Common myeloid progenitor, CD34-positive (primary cell): ENCODE results near the gene KHK.

Experiments used
- CTCF ChIA-PET: fragments of 350-600 bp; sonication (Branson Sonifier 250); formaldehyde crosslinking; loops from one replicate; lab custom pipeline; 2021; ENCODE audit warnings: antibody characterized with exemption; lab: Charles Lee
- POLR2A ChIA-PET: fragments of 350-600 bp; sonication (Branson Sonifier 250); formaldehyde crosslinking; loops from one replicate; lab custom pipeline; 2021; ENCODE audit warnings: antibody characterized with exemption; lab: Charles Lee
- DNase-seq, 3 donors: peaks; one replicate each; pipeline versions ENCODE4 v3.0.0 to v3.0.0-alpha.2; 2013
- H3K27ac ChIP-seq, 2 experiments: 1 replicate in 1 of 2; 2 replicates in 1 of 2; pipeline ENCODE4 v1.7.0; 2013; ENCODE audit warnings: inconsistent platforms in 2 of 2, low read length in 2 of 2, mild to moderate bottlenecking in 2 of 2, low read depth in 1 of 2, moderate library complexity in 1 of 2; ENCODE audit not compliant: severe bottlenecking in 2 of 2, insufficient read depth in 1 of 2, poor library complexity in 1 of 2
- H3K27me3 ChIP-seq, 5 experiments: replicated peaks in 2 of 5; 1 replicate in 3 of 5; 2 replicates in 2 of 5; pipeline versions ENCODE4 v1.6.1 to v1.7.0; 2013; ENCODE audit warnings: low read length in 4 of 5, mild to moderate bottlenecking in 2 of 5, moderate library complexity in 2 of 5, inconsistent platforms in 1 of 5; ENCODE audit not compliant: insufficient read depth in 5 of 5, control insufficient read depth in 4 of 5
- H3K36me3 ChIP-seq, 4 experiments: 1 replicate in 2 of 4; 2 replicates in 2 of 4; pipeline versions ENCODE4 v1.6.1 to v1.7.0; 2013; ENCODE audit warnings: low read length in 3 of 4, control low read depth in 1 of 4, mild to moderate bottlenecking in 1 of 4; ENCODE audit not compliant: control insufficient read depth in 4 of 4, insufficient read depth in 4 of 4
- H3K4me1 ChIP-seq, 4 experiments: 1 replicate in 3 of 4; 2 replicates in 1 of 4; pipeline versions ENCODE4 v1.6.1 to v1.7.1; 2013; ENCODE audit warnings: low read length in 3 of 4, mild to moderate bottlenecking in 3 of 4, control low read depth in 1 of 4, inconsistent platforms in 1 of 4, moderate library complexity in 1 of 4; ENCODE audit not compliant: control insufficient read depth in 4 of 4, insufficient read depth in 4 of 4; ENCODE audit errors: control extremely low read depth in 1 of 4
- H3K4me3 ChIP-seq, 7 experiments: 1 replicate in 4 of 7; 2 replicates in 3 of 7; pipeline versions ENCODE4 v1.5.1 to v1.7.0; 2013; ENCODE audit warnings: mild to moderate bottlenecking in 7 of 7, low read length in 6 of 7, moderate library complexity in 6 of 7, inconsistent platforms in 2 of 7, low read depth in 2 of 7, control low read depth in 1 of 7; ENCODE audit not compliant: insufficient read depth in 4 of 7, control insufficient read depth in 1 of 7; ENCODE audit errors: extremely low read depth in 1 of 7
- H3K9me3 ChIP-seq, 5 experiments: 1 replicate in 4 of 5; 2 replicates in 1 of 5; pipeline versions ENCODE4 v1.6.1 to v1.7.1; 2013; ENCODE audit warnings: low read length in 4 of 5, mild to moderate bottlenecking in 2 of 5, inconsistent platforms in 1 of 5, low read depth in 1 of 5, moderate library complexity in 1 of 5; ENCODE audit not compliant: control insufficient read depth in 4 of 5, insufficient read depth in 2 of 5; ENCODE audit errors: control extremely low read depth in 1 of 5
- WGBS: methylation state at CpG from one replicate; pipeline ENCODE4 v1.1.5; 2013; ENCODE audit not compliant: insufficient coverage; 5-methylcytosine and 5-hydroxymethylcytosine counted together

Gene KHK

DNA sequence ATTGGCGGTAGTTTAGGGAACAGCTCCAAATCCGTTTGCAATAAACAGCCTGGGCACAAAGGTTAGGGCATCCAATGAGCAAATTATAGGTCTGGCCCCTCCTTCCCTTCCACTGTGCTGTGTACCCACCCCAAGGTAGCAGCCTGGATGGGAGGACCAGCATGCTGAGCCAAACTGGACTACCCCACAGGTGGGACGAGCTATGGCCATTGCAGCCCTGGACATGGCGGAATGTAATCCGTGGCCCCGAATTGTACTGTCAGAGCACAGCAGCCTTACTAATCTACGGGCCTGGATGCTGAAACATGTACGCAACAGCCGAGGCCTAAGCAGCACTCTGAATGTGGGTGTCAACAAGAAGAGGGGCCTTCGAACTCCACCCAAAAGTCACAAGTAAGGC is 28.4 kb upstream of the KHK start:
- Histone ChIP-seq H3K4me1 (no peaks in the 10 kb centered on the region), H3K27me3 (no peaks in the 10 kb centered on the region), H3K4me3 (no peak overlapping the region), H3K27ac (no peak overlapping the region), H3K36me3 (peaks cover 2 to 71% (median 54%) of the 10 kb centered on the region in 4 experiments), H3K9me3 (no peaks in the 10 kb centered on the region)
- CTCF ChIA-PET, result interaction anchor here (0.9 to 19.5 kb wide), 2 partner anchors 9 to 18 kb away, joined by 4 to 381 read pairs; partner anchors contain the start of genes EMILIN1, KHK and OST4
- 99% methylated on average over 10 of the region's 10 CpGs for WGBS
- DNase-seq, result no peak
- POLR2A ChIA-PET, result interaction anchor here (1.3 kb wide), 1 partner anchor 16 kb away, joined by 4 read pairs; no protein-coding TSS in a partner anchor

- H3K27ac ChIP-seq, result no peak overlapping the region
- no peak overlapping the region for H3K4me3 ChIP-seq
- DNase-seq, result no peak
- H3K36me3 ChIP-seq, result peaks cover 4 to 61% (median 45%) of the 10 kb centered on the region in 4 experiments
- WGBS, result 99% methylated on average over 14 of the region's 15 CpGs
- POLR2A ChIA-PET, result interaction anchor here (1.3 kb wide), 1 partner anchor 15 kb away, joined by 4 read pairs; no protein-coding TSS in a partner anchor
- no peaks in the 10 kb centered on the region for H3K27me3 ChIP-seq
- no peaks in the 10 kb centered on the region for H3K4me1 ChIP-seq
- no peaks in the 10 kb centered on the region for H3K9me3 ChIP-seq
- CTCF ChIA-PET, result interaction anchor here (0.9 to 19.5 kb wide), 4 partner anchors 8 to 26 kb away, joined by 3 to 381 read pairs (median 6); partner anchors contain the start of genes AGBL5, EMILIN1, KHK and OST4
These were observed 27.3 kb upstream of the KHK start for GRCh38 chr2:27059141-27059820.

GRCh38 chr2:27060323-27060722 is 26.2 kb upstream of the KHK start:
- H3K27me3 ChIP-seq, result no peaks in the 10 kb centered on the region
- CTCF ChIA-PET, result interaction anchor here (1.2 to 19.5 kb wide), 4 partner anchors 9 to 27 kb away, joined by 3 to 381 read pairs (median 6); partner anchors contain the start of genes AGBL5, EMILIN1, KHK and OST4
- no peak overlapping the region for H3K4me3 ChIP-seq
- H3K9me3 ChIP-seq, result no peaks in the 10 kb centered on the region
- POLR2A ChIA-PET, result no interaction called here
- DNase-seq, result no peak
- H3K36me3 ChIP-seq, result peaks cover 6 to 56% (median 38%) of the 10 kb centered on the region in 4 experiments
- no peaks in the 10 kb centered on the region for H3K4me1 ChIP-seq
- no peak overlapping the region for H3K27ac ChIP-seq
- WGBS, result 97% methylated on average over 3 of the region's 3 CpGs

DNA sequence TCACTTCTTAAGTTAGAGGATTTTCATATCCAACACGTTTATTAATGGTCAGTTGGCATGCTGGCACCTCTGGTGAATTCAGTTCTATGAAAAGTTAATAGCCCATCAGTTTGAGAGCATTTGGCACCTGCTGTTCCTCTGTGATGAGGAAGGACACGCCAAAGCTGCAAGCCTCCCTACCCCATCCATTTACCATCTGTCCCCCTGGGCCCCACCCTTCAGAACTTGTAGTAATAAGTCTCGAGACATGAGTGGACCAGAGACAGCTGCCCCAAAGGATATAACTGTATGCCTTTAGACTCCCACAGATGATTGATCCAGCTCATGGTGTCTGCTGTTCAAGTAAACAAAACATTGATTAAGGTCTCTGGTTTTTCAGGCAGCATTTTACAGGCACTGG is 21.4 kb upstream of the KHK start:
- 94% methylated on average over 3 of the region's 3 CpGs for WGBS
- CTCF ChIA-PET, result interaction anchor here (6.2 to 28.0 kb wide), 2 partner anchors 11 to 17 kb away, joined by 28 to 381 read pairs; partner anchors contain the start of gene AGBL5

DNA sequence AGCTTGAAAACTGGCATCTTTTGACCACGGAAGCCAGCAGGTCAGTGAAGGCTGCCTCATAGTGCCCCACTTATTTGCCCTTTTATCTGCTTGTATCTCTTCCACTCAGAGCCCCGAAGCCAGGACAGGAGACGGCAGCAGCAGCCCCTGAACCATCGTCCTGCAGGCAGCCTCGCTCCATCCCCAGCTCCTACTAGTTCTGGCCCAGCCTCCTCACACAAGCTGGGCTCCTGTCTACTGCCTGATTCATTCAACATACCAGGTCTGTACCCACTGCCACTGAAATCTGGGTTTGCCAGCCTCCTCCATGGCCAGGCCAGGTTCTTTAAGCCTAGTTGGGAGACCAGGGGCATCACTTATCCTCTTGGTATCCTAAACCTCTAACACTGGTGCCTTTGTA is 19.2 kb upstream of the KHK start:
- Histone ChIP-seq H3K27me3 (no peaks in the 10 kb centered on the region), H3K4me3 (no peak overlapping the region), H3K36me3 (peaks cover 6 to 44% (median 26%) of the 10 kb centered on the region in 4 experiments), H3K4me1 (peaks cover 6 to 25% (median 20%) of the 10 kb centered on the region in 4 experiments), H3K27ac (no peak overlapping the region), H3K9me3 (no peaks in the 10 kb centered on the region)
- WGBS, result 95% methylated on average over 4 of the region's 5 CpGs
- ChIA-PET CTCF (interaction anchor here (0.8 to 28.0 kb wide), 5 partner anchors 9 to 29 kb away, joined by 3 to 381 read pairs (median 5); partner anchors contain the start of genes AGBL5 and KHK), POLR2A (interaction anchor here (0.5 kb wide), 1 partner anchor 761 kb away, joined by 4 read pairs; no protein-coding TSS in a partner anchor)
- no peak for DNase-seq

More for the DNA sequence above, 21.4 kb upstream of the KHK start:
- Histone ChIP-seq H3K4me1 (peaks cover 0 to 10% (median 5%) of the 10 kb centered on the region in 4 experiments), H3K27me3 (no peaks in the 10 kb centered on the region), H3K4me3 (no peak overlapping the region), H3K27ac (no peak overlapping the region), H3K9me3 (no peaks in the 10 kb centered on the region), H3K36me3 (peaks cover 6 to 49% (median 29%) of the 10 kb centered on the region in 4 experiments)
- DNase-seq, result no peak
- POLR2A ChIA-PET, result no interaction called here

DNA sequence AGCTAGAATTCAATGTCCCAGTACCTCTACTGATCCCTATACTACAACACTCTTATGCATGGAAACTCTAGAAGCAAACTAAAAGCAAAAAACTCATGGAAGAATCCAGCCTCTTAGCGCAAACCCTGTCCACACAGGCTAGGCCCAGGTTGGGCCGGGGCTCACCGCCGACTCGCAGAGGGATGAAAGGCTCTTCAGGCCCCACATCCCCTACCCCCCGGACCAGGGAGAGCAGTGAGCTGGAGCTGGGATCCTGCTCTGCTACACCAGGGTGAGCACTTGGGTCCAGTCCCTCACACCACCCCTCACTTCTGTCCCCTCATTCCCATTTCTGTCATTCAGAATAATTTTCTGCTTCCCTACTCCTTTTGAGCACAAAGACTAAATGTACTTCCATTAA is 17.1 kb upstream of the KHK start:
- CTCF ChIA-PET, result interaction anchor here (0.7 to 28.0 kb wide), 6 partner anchors 10 to 163 kb away, joined by 3 to 381 read pairs (median 5); partner anchors contain the start of gene AGBL5
- H3K27me3 ChIP-seq, result no peaks in the 10 kb centered on the region
- peaks cover 6 to 43% (median 24%) of the 10 kb centered on the region in 4 experiments for H3K36me3 ChIP-seq
- peaks cover 6 to 43% (median 38%) of the 10 kb centered on the region in 4 experiments for H3K4me1 ChIP-seq
- no peak overlapping the region for H3K27ac ChIP-seq
- 90% methylated on average over 6 of the region's 6 CpGs for WGBS
- POLR2A ChIA-PET, result interaction anchor here (1.7 kb wide), 1 partner anchor 19 kb away, joined by 3 read pairs; the partner anchor contains the start of gene AGBL5
- H3K9me3 ChIP-seq, result no peaks in the 10 kb centered on the region
- H3K4me3 ChIP-seq, result no peak overlapping the region
- no peak for DNase-seq
